GM12872 (cell line): ENCODE measurements around the gene CD53.

Experiments used
- CTCF ChIP-seq: IDR thresholded peaks from 3 replicates; pipeline ENCODE4 v1.5.1; 2011; ENCODE audit warnings: low read depth, mild to moderate bottlenecking, low read length, moderate library complexity; ENCODE audit not compliant: insufficient read depth

CD53 gene

GRCh38 chr1:110873856-110874255 is 908 bp downstream of the CD53 start:
- TF ChIP-seq CTCF: no peak

- TF ChIP-seq CTCF: no peak
Observed at GRCh38 chr1:110874324-110875215, 1.6 kb downstream of the CD53 start.

- no peak for TF ChIP-seq CTCF
Observed at GRCh38 chr1:110875216-110875731, 2.3 kb downstream of the CD53 start.

- no peak for TF ChIP-seq CTCF
Observed at GRCh38 chr1:110876748-110877341, 3.9 kb downstream of the CD53 start.

GRCh38 chr1:110877364-110877763 is 4.4 kb downstream of the CD53 start:
- TF ChIP-seq CTCF: no peak

GRCh38 chr1:110877776-110878175 is 4.8 kb downstream of the CD53 start:
- TF ChIP-seq CTCF: no peak

GRCh38 chr1:110878591-110878990 is 5.6 kb downstream of the CD53 start:
- no peak for TF ChIP-seq CTCF
